Nephron (organoid): ENCODE results near the gene PPP2R5E.

Source experiments
- H3K27ac Mint-ChIP-seq, 3 experiments: 2 replicates each; pipeline ENCODE4 v1.8.0; 2020; ENCODE audit warnings: mixed read lengths in 3 of 3, mild to moderate bottlenecking in 2 of 3, moderate library complexity in 1 of 3
- H3K27me3 Mint-ChIP-seq: 2 replicates; pipeline ENCODE4 v1.8.0; 2021; ENCODE audit warnings: low read depth, mild to moderate bottlenecking, moderate library complexity, mixed read lengths
- H3K36me3 Mint-ChIP-seq: 2 replicates; pipeline ENCODE4 v1.8.0; 2020; ENCODE audit warnings: low read depth, mixed read lengths
- H3K4me1 Mint-ChIP-seq: 2 replicates; pipeline ENCODE4 v1.8.0; 2020; ENCODE audit warnings: mixed read lengths
- H3K4me3 Mint-ChIP-seq, 3 experiments: 2 replicates each; pipeline ENCODE4 v1.8.0; 2020; ENCODE audit warnings: mild to moderate bottlenecking in 3 of 3, mixed read lengths in 3 of 3, moderate library complexity in 2 of 3
- H3K9me3 Mint-ChIP-seq: 2 replicates; pipeline ENCODE4 v1.8.0; 2020; ENCODE audit warnings: mixed read lengths
- CTCF ChIP-seq, 3 experiments: fragments of 200-600 bp; sonication (generic); IDR thresholded peaks; one replicate each; pipeline ENCODE4 v1.5.0; 2021; ENCODE audit warnings: antibody characterized with exemption in 3 of 3; ENCODE audit not compliant: unreplicated experiment in 3 of 3

The PPP2R5E gene

GRCh38 chr14:63423889-63424288, 119.3 kb downstream of the PPP2R5E start:
- H3K4me3 Mint-ChIP-seq: no peak overlapping the region
- no peak for TF ChIP-seq CTCF (IDR thresholded peaks at IDR 0.05; ENCODE audit: unreplicated experiment in 3 of 3)
- peaks cover 22% of the 10 kb centered on the region for H3K36me3 Mint-ChIP-seq
- H3K27me3 Mint-ChIP-seq: no peaks in the 10 kb centered on the region
- H3K9me3 Mint-ChIP-seq: no peaks in the 10 kb centered on the region
- peaks cover 15% of the 10 kb centered on the region for H3K4me1 Mint-ChIP-seq
- H3K27ac Mint-ChIP-seq: no peak overlapping the region

- H3K4me1 Mint-ChIP-seq: peaks cover 15% of the 10 kb centered on the region
- H3K27ac Mint-ChIP-seq: no peak overlapping the region
- no peaks in the 10 kb centered on the region for H3K27me3 Mint-ChIP-seq
- no peaks in the 10 kb centered on the region for H3K9me3 Mint-ChIP-seq
- H3K4me3 Mint-ChIP-seq: no peak overlapping the region
- peaks cover 22% of the 10 kb centered on the region for H3K36me3 Mint-ChIP-seq
- no peak for TF ChIP-seq CTCF (IDR thresholded peaks at IDR 0.05; ENCODE audit: unreplicated experiment in 3 of 3)
These were observed 119.8 kb downstream of the PPP2R5E start for GRCh38 chr14:63423381-63423780.

GRCh38 chr14:63421919-63422318, 121.3 kb downstream of the PPP2R5E start:
- H3K4me1 Mint-ChIP-seq: peaks cover 9% of the 10 kb centered on the region
- H3K27ac Mint-ChIP-seq: no peak overlapping the region
- no peaks in the 10 kb centered on the region for H3K27me3 Mint-ChIP-seq
- H3K36me3 Mint-ChIP-seq: peaks cover 22% of the 10 kb centered on the region
- H3K9me3 Mint-ChIP-seq: no peaks in the 10 kb centered on the region
- TF ChIP-seq CTCF (IDR thresholded peaks at IDR 0.05; ENCODE audit: unreplicated experiment in 3 of 3): no peak
- no peak overlapping the region for H3K4me3 Mint-ChIP-seq

GRCh38 chr14:63421226-63421625, 122.0 kb downstream of the PPP2R5E start:
- TF ChIP-seq CTCF (IDR thresholded peaks at IDR 0.05; ENCODE audit: unreplicated experiment in 3 of 3): no peak
- Mint-ChIP-seq H3K9me3 (no peaks in the 10 kb centered on the region), H3K4me1 (peaks cover 2% of the 10 kb centered on the region), H3K36me3 (peaks cover 22% of the 10 kb centered on the region), H3K27ac (no peak overlapping the region), H3K27me3 (no peaks in the 10 kb centered on the region), H3K4me3 (no peak overlapping the region)

GRCh38 chr14:63418020-63418419, 125.2 kb downstream of the PPP2R5E start:
- Mint-ChIP-seq H3K27ac (no peak overlapping the region), H3K4me1 (no peaks in the 10 kb centered on the region), H3K36me3 (peaks cover 30% of the 10 kb centered on the region), H3K4me3 (no peak overlapping the region), H3K9me3 (no peaks in the 10 kb centered on the region), H3K27me3 (no peaks in the 10 kb centered on the region)
- TF ChIP-seq CTCF (IDR thresholded peaks at IDR 0.05; ENCODE audit: unreplicated experiment in 3 of 3): no peak

GRCh38 chr14:63413009-63413408, 130.2 kb downstream of the PPP2R5E start:
- Mint-ChIP-seq H3K36me3 (peaks cover 34% of the 10 kb centered on the region), H3K9me3 (no peaks in the 10 kb centered on the region), H3K27ac (no peak overlapping the region), H3K4me1 (no peaks in the 10 kb centered on the region), H3K27me3 (no peaks in the 10 kb centered on the region), H3K4me3 (no peak overlapping the region)
- no peak for TF ChIP-seq CTCF (IDR thresholded peaks at IDR 0.05; ENCODE audit: unreplicated experiment in 3 of 3)
